Measurements from ENCODE around the gene OPN1MW. TPM values are rescaled to one million over a fixed set of nuclear protein-coding genes. Genes with fewer than 3 reads are reported as not detected.
"Not testable (repeated sequence)": the region's sequence is repeated elsewhere in the genome, so short reads cannot be mapped to it uniquely, and the experiment has no call there.

OPN1MW gene
- polyA plus RNA-seq, 2 donors, result not detected

- H3K4me3 ChIP-seq (ENCODE audit: low read depth in 1 of 2, low read length in 2 of 2); H3K36me3 ChIP-seq (ENCODE audit: control insufficient read depth in 2 of 2, insufficient read depth in 2 of 2, low read length in 1 of 2); H3K4me1 ChIP-seq (ENCODE audit: control insufficient read depth in 2 of 2, insufficient read depth in 2 of 2, low read length in 1 of 2); H3K9me3 ChIP-seq (ENCODE audit: control insufficient read depth in 2 of 2, insufficient read depth in 1 of 2, low read depth in 1 of 2, low read length in 1 of 2); H3K27me3 ChIP-seq (ENCODE audit: control insufficient read depth in 1 of 2, insufficient read depth in 2 of 2, low read length in 2 of 2); H3K27ac ChIP-seq (ENCODE audit: low read depth in 2 of 2, low read length in 1 of 2): not testable (repeated sequence)
- 87 to 90% methylated on average over 1 of the region's 6 CpGs for WGBS, 2 donors
Observed at GRCh38 chrX:154151030-154151429, 31.4 kb upstream of the OPN1MW start.

- not testable (repeated sequence) for H3K27ac ChIP-seq (ENCODE audit: low read depth in 2 of 2, low read length in 1 of 2); H3K36me3 ChIP-seq (ENCODE audit: control insufficient read depth in 2 of 2, insufficient read depth in 2 of 2, low read length in 1 of 2)
- WGBS, 2 donors, result 93 to 97% methylated on average over 9 to 10 of the region's 11 CpGs
Observed at GRCh38 chrX:154156221-154156620, 26.2 kb upstream of the OPN1MW start.

GRCh38 chrX:154157207-154157606, 25.2 kb upstream of the OPN1MW start:
- not testable (repeated sequence) for H3K4me3 ChIP-seq (ENCODE audit: low read depth in 1 of 2, low read length in 2 of 2); H3K4me1 ChIP-seq (ENCODE audit: control insufficient read depth in 2 of 2, insufficient read depth in 2 of 2, low read length in 1 of 2); H3K9me3 ChIP-seq (ENCODE audit: control insufficient read depth in 2 of 2, insufficient read depth in 1 of 2, low read depth in 1 of 2, low read length in 1 of 2); H3K27ac ChIP-seq (ENCODE audit: low read depth in 2 of 2, low read length in 1 of 2); H3K36me3 ChIP-seq (ENCODE audit: control insufficient read depth in 2 of 2, insufficient read depth in 2 of 2, low read length in 1 of 2); H3K27me3 ChIP-seq (ENCODE audit: control insufficient read depth in 1 of 2, insufficient read depth in 2 of 2, low read length in 2 of 2)
- WGBS, 2 donors, result no CpG with 5 or more reads among the region's 2 CpGs

More at GRCh38 chrX:154156221-154156620, 26.2 kb upstream of the OPN1MW start:
- not testable (repeated sequence) for H3K4me1 ChIP-seq (ENCODE audit: control insufficient read depth in 2 of 2, insufficient read depth in 2 of 2, low read length in 1 of 2); H3K4me3 ChIP-seq (ENCODE audit: low read depth in 1 of 2, low read length in 2 of 2); H3K27me3 ChIP-seq (ENCODE audit: control insufficient read depth in 1 of 2, insufficient read depth in 2 of 2, low read length in 2 of 2); H3K9me3 ChIP-seq (ENCODE audit: control insufficient read depth in 2 of 2, insufficient read depth in 1 of 2, low read depth in 1 of 2, low read length in 1 of 2)

- WGBS, 2 donors, result no CpG with 5 or more reads among the region's 15 CpGs
- H3K4me1 ChIP-seq (ENCODE audit: control insufficient read depth in 2 of 2, insufficient read depth in 2 of 2, low read length in 1 of 2); H3K27ac ChIP-seq (ENCODE audit: low read depth in 2 of 2, low read length in 1 of 2); H3K4me3 ChIP-seq (ENCODE audit: low read depth in 1 of 2, low read length in 2 of 2); H3K36me3 ChIP-seq (ENCODE audit: control insufficient read depth in 2 of 2, insufficient read depth in 2 of 2, low read length in 1 of 2); H3K27me3 ChIP-seq (ENCODE audit: control insufficient read depth in 1 of 2, insufficient read depth in 2 of 2, low read length in 2 of 2); H3K9me3 ChIP-seq (ENCODE audit: control insufficient read depth in 2 of 2, insufficient read depth in 1 of 2, low read depth in 1 of 2, low read length in 1 of 2): not testable (repeated sequence)
Observed at GRCh38 chrX:154159345-154159744, 23.1 kb upstream of the OPN1MW start.

- H3K9me3 ChIP-seq (ENCODE audit: control insufficient read depth in 2 of 2, insufficient read depth in 1 of 2, low read depth in 1 of 2, low read length in 1 of 2); H3K36me3 ChIP-seq (ENCODE audit: control insufficient read depth in 2 of 2, insufficient read depth in 2 of 2, low read length in 1 of 2); H3K27ac ChIP-seq (ENCODE audit: low read depth in 2 of 2, low read length in 1 of 2); H3K4me3 ChIP-seq (ENCODE audit: low read depth in 1 of 2, low read length in 2 of 2); H3K27me3 ChIP-seq (ENCODE audit: control insufficient read depth in 1 of 2, insufficient read depth in 2 of 2, low read length in 2 of 2); H3K4me1 ChIP-seq (ENCODE audit: control insufficient read depth in 2 of 2, insufficient read depth in 2 of 2, low read length in 1 of 2): not testable (repeated sequence)
- no CpG with 5 or more reads among the region's 8 CpGs for WGBS, 2 donors
Observed at GRCh38 chrX:154164902-154165301, 17.5 kb upstream of the OPN1MW start.

GRCh38 chrX:154168384-154168783, 14.0 kb upstream of the OPN1MW start:
- H3K4me3 ChIP-seq (ENCODE audit: low read depth in 1 of 2, low read length in 2 of 2); H3K27me3 ChIP-seq (ENCODE audit: control insufficient read depth in 1 of 2, insufficient read depth in 2 of 2, low read length in 2 of 2): not testable (repeated sequence)

GRCh38 chrX:154172535-154172943, 9.9 kb upstream of the OPN1MW start:
- H3K4me1 ChIP-seq (ENCODE audit: control insufficient read depth in 2 of 2, insufficient read depth in 2 of 2, low read length in 1 of 2); H3K9me3 ChIP-seq (ENCODE audit: control insufficient read depth in 2 of 2, insufficient read depth in 1 of 2, low read depth in 1 of 2, low read length in 1 of 2); H3K27ac ChIP-seq (ENCODE audit: low read depth in 2 of 2, low read length in 1 of 2); H3K27me3 ChIP-seq (ENCODE audit: control insufficient read depth in 1 of 2, insufficient read depth in 2 of 2, low read length in 2 of 2); H3K36me3 ChIP-seq (ENCODE audit: control insufficient read depth in 2 of 2, insufficient read depth in 2 of 2, low read length in 1 of 2); H3K4me3 ChIP-seq (ENCODE audit: low read depth in 1 of 2, low read length in 2 of 2): not testable (repeated sequence)
- no CpG with 5 or more reads among the region's 11 CpGs for WGBS, 2 donors

More at GRCh38 chrX:154168384-154168783, 14.0 kb upstream of the OPN1MW start:
- not testable (repeated sequence) for H3K4me1 ChIP-seq (ENCODE audit: control insufficient read depth in 2 of 2, insufficient read depth in 2 of 2, low read length in 1 of 2); H3K36me3 ChIP-seq (ENCODE audit: control insufficient read depth in 2 of 2, insufficient read depth in 2 of 2, low read length in 1 of 2); H3K9me3 ChIP-seq (ENCODE audit: control insufficient read depth in 2 of 2, insufficient read depth in 1 of 2, low read depth in 1 of 2, low read length in 1 of 2); H3K27ac ChIP-seq (ENCODE audit: low read depth in 2 of 2, low read length in 1 of 2)
- no CpG with 5 or more reads among the region's 13 CpGs for whole genome bisulfite sequencing, 2 donors

- H3K27ac ChIP-seq (ENCODE audit: low read depth in 2 of 2, low read length in 1 of 2); H3K27me3 ChIP-seq (ENCODE audit: control insufficient read depth in 1 of 2, insufficient read depth in 2 of 2, low read length in 2 of 2); H3K36me3 ChIP-seq (ENCODE audit: control insufficient read depth in 2 of 2, insufficient read depth in 2 of 2, low read length in 1 of 2); H3K9me3 ChIP-seq (ENCODE audit: control insufficient read depth in 2 of 2, insufficient read depth in 1 of 2, low read depth in 1 of 2, low read length in 1 of 2); H3K4me3 ChIP-seq (ENCODE audit: low read depth in 1 of 2, low read length in 2 of 2); H3K4me1 ChIP-seq (ENCODE audit: control insufficient read depth in 2 of 2, insufficient read depth in 2 of 2, low read length in 1 of 2): not testable (repeated sequence)
- WGBS, 2 donors, result no CpG with 5 or more reads among the region's 10 CpGs
Observed at GRCh38 chrX:154174356-154174755, 8.0 kb upstream of the OPN1MW start.

- not testable (repeated sequence) for H3K36me3 ChIP-seq (ENCODE audit: control insufficient read depth in 2 of 2, insufficient read depth in 2 of 2, low read length in 1 of 2); H3K27ac ChIP-seq (ENCODE audit: low read depth in 2 of 2, low read length in 1 of 2); H3K27me3 ChIP-seq (ENCODE audit: control insufficient read depth in 1 of 2, insufficient read depth in 2 of 2, low read length in 2 of 2); H3K9me3 ChIP-seq (ENCODE audit: control insufficient read depth in 2 of 2, insufficient read depth in 1 of 2, low read depth in 1 of 2, low read length in 1 of 2); H3K4me3 ChIP-seq (ENCODE audit: low read depth in 1 of 2, low read length in 2 of 2); H3K4me1 ChIP-seq (ENCODE audit: control insufficient read depth in 2 of 2, insufficient read depth in 2 of 2, low read length in 1 of 2)
- no CpG with 5 or more reads among the region's 8 CpGs for WGBS, 2 donors
Observed at GRCh38 chrX:154183794-154184193, 1.4 kb downstream of the OPN1MW start.

GRCh38 chrX:154192846-154193245, 10.4 kb downstream of the OPN1MW start:
- H3K36me3 ChIP-seq (ENCODE audit: control insufficient read depth in 2 of 2, insufficient read depth in 2 of 2, low read length in 1 of 2), result not testable (repeated sequence)

More at GRCh38 chrX:154192846-154193245, 10.4 kb downstream of the OPN1MW start:
- not testable (repeated sequence) for H3K4me3 ChIP-seq (ENCODE audit: low read depth in 1 of 2, low read length in 2 of 2); H3K27me3 ChIP-seq (ENCODE audit: control insufficient read depth in 1 of 2, insufficient read depth in 2 of 2, low read length in 2 of 2); H3K4me1 ChIP-seq (ENCODE audit: control insufficient read depth in 2 of 2, insufficient read depth in 2 of 2, low read length in 1 of 2); H3K9me3 ChIP-seq (ENCODE audit: control insufficient read depth in 2 of 2, insufficient read depth in 1 of 2, low read depth in 1 of 2, low read length in 1 of 2); H3K27ac ChIP-seq (ENCODE audit: low read depth in 2 of 2, low read length in 1 of 2)
- no CpG with 5 or more reads among the region's 8 CpGs for WGBS, 2 donors
